Measurements from ENCODE around the gene SPOUT1.

SPOUT1 gene

GRCh38 chr9:128824911-128825310, 4.7 kb downstream of the SPOUT1 start:
- Histone ChIP-seq H3K36me3 (replicated peaks; ENCODE audit: insufficient read depth, low read length) (no peaks in the 10 kb centered on the region; the same call in 1 of the 2 replicates), H3K27ac (ENCODE audit: low read length) (no peak overlapping the region)
- DNase-seq = no peak

GRCh38 chr9:128823903-128824406, 5.6 kb downstream of the SPOUT1 start:
- H3K4me3 ChIP-seq (ENCODE audit: low read length) = no peak overlapping the region
- no peaks in the 10 kb centered on the region for H3K9me3 ChIP-seq (replicated peaks; ENCODE audit: insufficient read depth, low read length)
- H2AFZ ChIP-seq (ENCODE audit: low read length) = no peak overlapping the region
- no peak overlapping the region for H3K9ac ChIP-seq (ENCODE audit: low read length)
- no peaks in the 10 kb centered on the region for H3K9me2 ChIP-seq (replicated peaks; ENCODE audit: insufficient read depth, low read length)
- H3K4me1 ChIP-seq (ENCODE audit: low read length) = peaks cover 5% of the 10 kb centered on the region; the same call in 1 of the 2 replicates
- no peaks in the 10 kb centered on the region for H3F3A ChIP-seq (ENCODE audit: insufficient read depth, low read length)
- H3K27me3 ChIP-seq (replicated peaks; ENCODE audit: insufficient read depth, low read length) = no peaks in the 10 kb centered on the region
- H3K79me2 ChIP-seq (ENCODE audit: low read length) = peaks cover 26% of the 10 kb centered on the region
- no peaks in the 10 kb centered on the region for H4K20me1 ChIP-seq (ENCODE audit: insufficient read depth, low read length)
- H3K27ac ChIP-seq (ENCODE audit: low read length) = no peak overlapping the region
- no peak overlapping the region for H3K4me2 ChIP-seq (ENCODE audit: low read depth, low read length)
- no peak for DNase-seq
- no peak for TF ChIP-seq EZH2 (optimal IDR thresholded peaks at IDR 0.05; ENCODE audit: low read depth, low read length)
- no peak for TF ChIP-seq CTCF (IDR thresholded peaks at IDR 0.05; ENCODE audit: low read length)
- no peak for TF ChIP-seq EZH2phosphoT487 (IDR thresholded peaks at IDR 0.05; ENCODE audit: low read length)
- no peaks in the 10 kb centered on the region; the same call in 1 of the 2 replicates for H3K36me3 ChIP-seq (replicated peaks; ENCODE audit: insufficient read depth, low read length)

More at GRCh38 chr9:128824911-128825310, 4.7 kb downstream of the SPOUT1 start:
- H3K9me2 ChIP-seq (replicated peaks; ENCODE audit: insufficient read depth, low read length) = no peaks in the 10 kb centered on the region
- H2AFZ ChIP-seq (ENCODE audit: low read length) = no peak overlapping the region
- no peaks in the 10 kb centered on the region for H4K20me1 ChIP-seq (ENCODE audit: insufficient read depth, low read length)
- peaks cover 27% of the 10 kb centered on the region for H3K79me2 ChIP-seq (ENCODE audit: low read length)
- no peak overlapping the region for H3K9ac ChIP-seq (ENCODE audit: low read length)
- TF ChIP-seq EZH2 (optimal IDR thresholded peaks at IDR 0.05; ENCODE audit: low read depth, low read length) (no peak), CTCF (IDR thresholded peaks at IDR 0.05; ENCODE audit: low read length) (no peak), EZH2phosphoT487 (IDR thresholded peaks at IDR 0.05; ENCODE audit: low read length) (no peak)
- no peaks in the 10 kb centered on the region for H3K9me3 ChIP-seq (replicated peaks; ENCODE audit: insufficient read depth, low read length)
- H3K27me3 ChIP-seq (replicated peaks; ENCODE audit: insufficient read depth, low read length) = no peaks in the 10 kb centered on the region
- no peak overlapping the region for H3K4me2 ChIP-seq (ENCODE audit: low read depth, low read length)
- peaks cover 2% of the 10 kb centered on the region; the same call in 1 of the 2 replicates for H3F3A ChIP-seq (ENCODE audit: insufficient read depth, low read length)
- no peaks in the 10 kb centered on the region for H3K4me1 ChIP-seq (ENCODE audit: low read length)
- H3K4me3 ChIP-seq (ENCODE audit: low read length) = no peak overlapping the region

- peaks cover 20% of the 10 kb centered on the region for H3K79me2 ChIP-seq (ENCODE audit: low read length)
- H3K36me3 ChIP-seq (replicated peaks; ENCODE audit: insufficient read depth, low read length) = no peaks in the 10 kb centered on the region; the same call in 1 of the 2 replicates
Observed at GRCh38 chr9:128823362-128823902, 6.2 kb downstream of the SPOUT1 start.

More at GRCh38 chr9:128823362-128823902, 6.2 kb downstream of the SPOUT1 start:
- no peaks in the 10 kb centered on the region for H3K9me3 ChIP-seq (replicated peaks; ENCODE audit: insufficient read depth, low read length)
- TF ChIP-seq EZH2 (optimal IDR thresholded peaks at IDR 0.05; ENCODE audit: low read depth, low read length) (no peak), EZH2phosphoT487 (IDR thresholded peaks at IDR 0.05; ENCODE audit: low read length) (no peak), CTCF (IDR thresholded peaks at IDR 0.05; ENCODE audit: low read length) (no peak)
- H3K4me1 ChIP-seq (ENCODE audit: low read length) = peaks cover 6% of the 10 kb centered on the region; the same call in 1 of the 2 replicates
- H3K4me3 ChIP-seq (ENCODE audit: low read length) = no peak overlapping the region
- H3K4me2 ChIP-seq (ENCODE audit: low read depth, low read length) = no peak overlapping the region
- H3K9me2 ChIP-seq (replicated peaks; ENCODE audit: insufficient read depth, low read length) = no peaks in the 10 kb centered on the region
- no peaks in the 10 kb centered on the region for H3K27me3 ChIP-seq (replicated peaks; ENCODE audit: insufficient read depth, low read length)
- H2AFZ ChIP-seq (ENCODE audit: low read length) = no peak overlapping the region
- no peaks in the 10 kb centered on the region for H3F3A ChIP-seq (ENCODE audit: insufficient read depth, low read length)
- H3K27ac ChIP-seq (ENCODE audit: low read length) = no peak overlapping the region
- H4K20me1 ChIP-seq (ENCODE audit: insufficient read depth, low read length) = no peaks in the 10 kb centered on the region
- no peak overlapping the region for H3K9ac ChIP-seq (ENCODE audit: low read length)
- DNase-seq = no peak

Measured in MM.1S (cell line).